CD1c-positive myeloid dendritic cell (primary cell): ENCODE data around the gene MRPL43.
"Not testable (repeated sequence)": the region's sequence is repeated elsewhere in the genome, so short reads cannot be mapped to it uniquely, and the experiment has no call there.

ENCODE experiments used
- DNase-seq: peaks from one replicate; pipeline ENCODE4 v3.0.0-alpha.2; 2016; ENCODE audit errors: extremely low spot score

MRPL43 gene

GRCh38 chr10:100983868-100984671 lies 3.2 kb downstream of the MRPL43 start:
- DNase-seq, result no peak

- DNase-seq, result no peak
These were observed 4.1 kb downstream of the MRPL43 start for GRCh38 chr10:100982916-100983830.

- no peak for DNase-seq
These were observed 6.0 kb downstream of the MRPL43 start for GRCh38 chr10:100981178-100981772.

GRCh38 chr10:100980711-100981110 lies 6.6 kb downstream of the MRPL43 start:
- no peak for DNase-seq

- DNase-seq, result no peak
These were observed 7.0 kb downstream of the MRPL43 start for GRCh38 chr10:100980311-100980710.

- no peak for DNase-seq
These were observed 7.5 kb downstream of the MRPL43 start for GRCh38 chr10:100979791-100980272.

- DNase-seq, result no peak
These were observed 8.4 kb downstream of the MRPL43 start for GRCh38 chr10:100978901-100979195.

GRCh38 chr10:100978121-100978900 lies 9.0 kb downstream of the MRPL43 start:
- DNase-seq, result no peak

GRCh38 chr10:100977436-100977835 lies 9.9 kb downstream of the MRPL43 start:
- no peak for DNase-seq

- no peak for DNase-seq
These were observed 10.4 kb downstream of the MRPL43 start for GRCh38 chr10:100976906-100977305.

GRCh38 chr10:100975397-100975796 lies 11.9 kb downstream of the MRPL43 start:
- not testable (repeated sequence) for DNase-seq

GRCh38 chr10:100972904-100973535 lies 14.3 kb downstream of the MRPL43 start:
- DNase-seq, result no peak

- no peak for DNase-seq
These were observed 15.0 kb downstream of the MRPL43 start for GRCh38 chr10:100972115-100972903.

GRCh38 chr10:100970914-100971811 lies 16.1 kb downstream of the MRPL43 start:
- DNase-seq, result no peak

GRCh38 chr10:100970076-100970913 lies 17.0 kb downstream of the MRPL43 start:
- DNase-seq, result no peak

- DNase-seq, result no peak
These were observed 17.9 kb downstream of the MRPL43 start, which contains the start of gene SEMA4G for GRCh38 chr10:100969187-100970075. Gene SEMA4G, plus strand, starts transcription at chr10:100969504. Its CDS starts 3,409 bp downstream, at chr10:100972913.

GRCh38 chr10:100968863-100969186 lies 18.5 kb downstream of the MRPL43 start:
- DNase-seq, result no peak
